ENCODE measurements around the gene PRSS16.

Gene PRSS16

GRCh38 chr6:27281105-27281539 lies 33.6 kb downstream of the PRSS16 start:
- in situ Hi-C loops (cut with MboI; ENCODE audit: low sequenced_read_pairs) = no loop called here

- in situ Hi-C loops (cut with MboI; ENCODE audit: low sequenced_read_pairs) = no loop called here
Observed at GRCh38 chr6:27281569-27281968, 34.1 kb downstream of the PRSS16 start.

DNA sequence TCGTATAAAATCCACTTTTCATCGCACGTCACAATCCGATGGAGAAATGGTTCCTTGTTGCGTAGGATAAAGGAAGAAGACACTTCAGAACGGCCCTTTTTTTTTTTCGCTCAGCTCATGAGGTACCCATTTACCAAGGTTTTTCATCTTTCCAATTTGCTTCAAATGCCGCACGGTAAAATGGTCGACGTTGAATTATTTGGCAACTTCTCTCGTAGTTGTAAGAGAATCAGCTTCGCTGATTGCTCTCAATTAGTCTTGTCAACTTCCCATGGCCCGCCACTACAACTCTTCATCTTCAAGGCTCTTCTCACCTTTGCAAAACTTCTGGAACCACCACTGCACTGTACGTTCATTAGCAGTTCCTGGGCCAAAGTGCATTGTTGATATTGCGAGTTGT lies 35.8 kb downstream of the PRSS16 start:
- in situ Hi-C loops (cut with MboI; ENCODE audit: low sequenced_read_pairs) = no loop called here

GRCh38 chr6:27286141-27286540 lies 38.6 kb downstream of the PRSS16 start:
- in situ Hi-C loops (cut with MboI; ENCODE audit: low sequenced_read_pairs) = no loop called here

- in situ Hi-C loops (cut with MboI; ENCODE audit: low sequenced_read_pairs) = no loop called here
Observed at GRCh38 chr6:27287751-27288135, 40.2 kb downstream of the PRSS16 start.

DNA sequence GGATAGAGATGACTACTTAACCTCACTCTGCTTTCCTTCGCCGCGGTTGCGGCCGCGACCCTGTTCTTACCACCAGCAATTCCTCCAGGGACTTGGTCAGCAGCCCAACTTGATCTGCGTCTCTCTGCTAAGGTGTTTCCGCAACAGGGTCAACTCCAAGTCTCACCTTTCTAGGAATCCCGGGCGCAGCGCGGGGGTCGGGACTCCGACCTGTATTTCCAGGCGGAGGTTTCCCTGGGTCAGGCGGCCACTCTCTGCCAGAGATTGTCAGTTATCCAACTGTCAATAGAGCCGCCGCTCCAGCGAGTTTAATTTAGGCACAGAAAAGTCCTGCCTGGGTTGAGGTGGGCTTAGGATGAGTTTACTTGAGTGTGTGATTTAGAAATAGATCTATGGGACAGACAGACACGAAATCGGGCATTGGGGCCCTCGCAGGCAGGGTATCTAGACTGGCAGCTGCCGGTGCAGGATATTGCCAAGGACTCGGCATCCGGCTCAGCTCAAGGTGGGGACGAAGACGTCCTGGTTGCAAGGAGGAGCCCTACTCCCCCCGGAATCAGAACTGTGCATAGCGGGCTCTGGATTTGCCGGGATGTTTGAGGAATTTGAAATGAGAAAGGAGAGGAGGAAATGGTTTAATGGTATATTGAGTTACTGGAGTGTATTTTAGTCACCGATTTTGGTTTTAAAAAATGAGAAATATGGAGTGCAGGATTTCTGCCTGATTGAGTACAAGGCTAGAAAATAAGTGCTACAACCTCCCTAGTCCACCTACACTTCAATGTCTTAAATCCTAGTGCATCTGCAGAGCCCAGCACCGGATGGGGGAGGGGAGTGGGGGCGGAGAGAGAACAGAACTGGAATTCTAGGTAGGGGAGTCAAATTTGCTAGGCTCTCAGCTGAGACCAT lies 40.9 kb downstream of the PRSS16 start:
- in situ Hi-C loops (cut with MboI; ENCODE audit: low sequenced_read_pairs) = no loop called here

DNA sequence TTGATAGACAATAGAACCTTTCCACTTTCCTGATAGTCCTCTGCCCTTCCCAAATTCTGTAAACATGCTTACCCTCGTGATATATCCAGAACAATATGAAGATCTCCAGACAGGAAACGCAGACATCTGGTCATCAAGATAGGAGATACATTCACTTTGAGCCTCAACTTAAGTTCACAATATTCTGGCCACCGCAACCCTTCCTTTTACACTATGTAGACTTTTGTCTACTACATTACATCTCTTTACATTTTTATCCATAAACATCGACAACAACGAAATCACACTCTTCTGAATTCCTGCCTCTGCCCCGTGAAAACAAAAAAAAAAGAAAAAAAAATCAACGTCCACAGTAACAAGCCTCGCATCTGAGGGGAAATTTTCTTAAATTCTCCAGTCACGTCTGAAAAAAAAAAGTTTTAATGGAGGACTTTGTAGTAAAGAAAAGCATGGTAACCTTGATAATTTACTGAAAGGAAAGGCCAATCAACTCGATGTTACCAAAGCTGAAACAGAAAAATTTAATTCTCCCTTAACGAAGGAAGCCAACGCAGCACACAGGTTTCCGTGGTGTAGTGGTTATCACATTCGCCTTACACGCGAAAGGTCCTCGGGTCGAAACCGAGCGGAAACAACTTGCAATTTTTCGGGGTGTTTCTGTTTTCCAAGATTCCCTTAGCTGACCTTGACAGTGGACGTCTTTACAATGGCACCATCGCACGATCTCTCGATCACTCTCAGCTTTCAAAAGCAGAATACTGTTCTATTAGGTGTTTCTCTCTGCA lies 42.8 kb downstream of the PRSS16 start:
- in situ Hi-C loops (cut with MboI; ENCODE audit: low sequenced_read_pairs) = no loop called here

- in situ Hi-C loops (cut with MboI; ENCODE audit: low sequenced_read_pairs) = no loop called here
Observed at GRCh38 chr6:27290850-27291208, 43.3 kb downstream of the PRSS16 start.

DNA sequence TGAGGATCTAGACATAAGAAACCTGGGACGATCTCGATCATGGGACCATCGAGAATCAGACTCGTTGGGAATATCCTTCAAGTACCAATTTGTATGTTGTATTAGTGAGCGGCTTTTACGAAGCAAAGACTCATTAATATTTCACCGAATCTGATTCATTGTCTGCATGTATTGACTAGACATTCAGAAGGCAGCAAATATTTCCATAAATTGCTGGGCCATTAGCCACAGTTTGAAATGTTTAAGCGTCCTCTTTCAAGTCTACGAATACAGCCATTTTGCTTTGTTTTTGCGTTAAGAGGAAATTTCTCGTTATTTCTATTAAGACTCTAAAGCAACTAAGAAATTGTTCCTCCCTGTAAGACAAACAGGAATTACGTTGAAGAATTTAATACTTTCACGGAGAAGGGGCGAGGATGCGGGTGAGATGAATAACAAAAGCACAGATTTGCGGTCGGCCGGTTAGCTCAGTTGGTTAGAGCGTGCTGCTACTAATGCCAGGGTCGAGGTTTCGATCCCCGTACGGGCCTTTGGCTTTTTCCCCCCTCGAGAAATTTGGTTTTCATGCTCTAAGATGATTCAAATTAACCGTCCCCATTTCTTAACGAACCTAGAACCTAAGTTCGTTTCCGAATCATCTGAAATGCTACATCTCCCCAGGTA lies 46.1 kb downstream of the PRSS16 start:
- in situ Hi-C loops (cut with MboI; ENCODE audit: low sequenced_read_pairs) = no loop called here

DNA sequence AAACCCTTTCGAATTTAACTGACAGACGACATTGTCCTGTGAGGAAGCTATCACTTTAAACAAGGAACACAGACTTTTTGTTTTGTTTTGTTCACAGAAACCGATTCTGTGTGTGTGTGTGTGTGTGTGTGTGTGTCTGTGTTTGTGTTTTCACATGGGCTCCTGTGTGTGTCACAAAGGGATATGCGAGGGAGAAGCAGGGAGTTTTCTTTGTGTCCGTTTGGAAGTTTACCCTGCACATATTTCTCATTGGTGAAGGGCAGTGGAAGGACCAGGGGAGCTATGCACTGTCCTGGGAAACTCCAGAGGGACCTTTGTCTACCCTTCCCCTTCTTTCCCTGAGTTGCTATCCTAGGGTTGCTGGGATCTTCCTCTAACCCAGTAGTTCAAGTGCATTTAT lies 46.9 kb downstream of the PRSS16 start:
- in situ Hi-C loops (cut with MboI; ENCODE audit: low sequenced_read_pairs) = no loop called here

DNA sequence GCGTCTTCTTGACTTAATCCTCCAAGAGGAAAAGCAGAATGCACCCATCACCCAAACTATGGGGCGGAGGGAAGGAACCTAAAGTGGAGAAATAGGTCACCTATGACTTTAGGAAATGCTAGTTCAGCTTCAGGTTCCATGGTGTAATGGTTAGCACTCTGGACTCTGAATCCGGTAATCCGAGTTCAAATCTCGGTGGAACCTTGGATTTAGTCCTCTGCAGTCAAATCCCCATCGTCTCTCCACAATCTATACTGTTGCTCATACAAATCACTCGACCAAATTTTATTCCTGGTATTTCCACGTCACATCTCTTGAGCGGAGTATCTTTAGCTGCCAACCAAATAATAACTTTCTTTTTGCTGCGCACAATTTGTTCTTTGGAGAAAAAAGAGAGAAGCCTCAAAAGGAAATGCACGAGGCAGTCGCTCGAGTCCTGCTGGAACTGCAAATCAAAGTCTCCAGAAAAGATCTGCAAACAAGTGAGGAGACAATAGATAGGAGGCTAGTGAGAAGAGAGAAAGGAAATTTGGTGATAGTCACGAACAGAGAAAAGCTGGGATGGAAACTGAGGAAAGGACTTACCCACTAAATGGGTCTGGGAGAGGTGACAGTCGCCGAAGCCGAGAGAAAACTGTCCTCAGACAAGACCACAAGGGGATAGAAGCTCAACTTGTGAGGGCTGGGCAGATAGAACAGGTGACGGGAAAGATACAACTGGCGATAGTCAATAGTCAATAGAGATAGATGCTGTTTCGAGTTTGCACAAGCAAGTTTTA lies 48.0 kb downstream of the PRSS16 start:
- in situ Hi-C loops (cut with MboI; ENCODE audit: low sequenced_read_pairs) = no loop called here

DNA sequence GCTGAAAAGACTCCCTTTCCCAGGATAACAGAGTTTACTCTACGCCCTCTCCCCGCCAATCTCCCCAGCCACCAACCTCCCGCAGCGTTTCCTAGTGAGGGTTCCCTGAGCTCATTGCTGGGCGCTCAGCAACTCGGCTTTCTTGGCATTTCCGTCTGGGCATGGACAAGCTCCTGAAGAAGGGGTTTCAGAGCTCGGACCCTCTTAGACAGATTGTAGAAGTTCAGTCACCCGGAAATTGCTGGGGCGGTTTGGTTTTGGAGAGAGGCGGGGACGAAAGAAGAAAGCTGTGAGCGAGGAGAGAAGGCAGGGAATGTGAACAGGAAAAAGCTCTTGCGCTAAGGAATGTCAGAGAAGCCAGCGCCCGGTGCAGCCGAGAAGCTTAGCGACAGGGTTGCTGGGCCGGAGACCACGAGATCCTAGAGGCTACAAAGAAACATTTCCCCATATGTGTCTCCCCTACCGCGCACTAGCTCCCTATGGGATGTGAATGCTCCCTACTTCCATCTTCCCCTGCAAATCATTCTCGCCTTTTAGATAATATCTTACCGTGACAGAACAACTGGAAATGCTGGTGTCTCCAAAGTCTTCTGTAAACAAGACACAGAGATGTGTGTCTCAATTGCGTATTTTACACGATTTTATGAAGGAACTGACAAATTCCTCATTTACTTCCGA lies 48.7 kb downstream of the PRSS16 start:
- in situ Hi-C loops (cut with MboI; ENCODE audit: low sequenced_read_pairs) = no loop called here

DNA sequence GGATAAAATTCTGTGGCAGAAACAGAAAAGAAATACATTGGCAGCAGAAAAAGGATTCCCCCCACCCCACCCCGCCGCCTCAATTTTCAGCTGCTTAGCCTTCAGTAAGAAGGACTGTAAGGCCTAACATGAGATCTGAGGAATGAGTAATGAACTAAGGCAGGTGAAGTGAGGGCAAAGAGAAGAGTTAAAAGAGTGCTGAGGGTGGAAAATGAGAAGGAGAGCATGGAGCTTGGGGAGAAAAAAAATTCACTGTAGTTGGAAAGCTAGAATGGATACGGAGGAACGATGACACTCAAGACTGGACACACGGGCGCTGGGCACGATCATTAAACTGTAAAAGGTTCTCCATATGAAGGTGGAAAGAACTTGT lies 50.0 kb downstream of the PRSS16 start:
- in situ Hi-C loops (cut with MboI; ENCODE audit: low sequenced_read_pairs) = no loop called here

GRCh38 chr6:27297857-27298730 lies 50.6 kb downstream of the PRSS16 start:
- in situ Hi-C loops (cut with MboI; ENCODE audit: low sequenced_read_pairs) = no loop called here

DNA sequence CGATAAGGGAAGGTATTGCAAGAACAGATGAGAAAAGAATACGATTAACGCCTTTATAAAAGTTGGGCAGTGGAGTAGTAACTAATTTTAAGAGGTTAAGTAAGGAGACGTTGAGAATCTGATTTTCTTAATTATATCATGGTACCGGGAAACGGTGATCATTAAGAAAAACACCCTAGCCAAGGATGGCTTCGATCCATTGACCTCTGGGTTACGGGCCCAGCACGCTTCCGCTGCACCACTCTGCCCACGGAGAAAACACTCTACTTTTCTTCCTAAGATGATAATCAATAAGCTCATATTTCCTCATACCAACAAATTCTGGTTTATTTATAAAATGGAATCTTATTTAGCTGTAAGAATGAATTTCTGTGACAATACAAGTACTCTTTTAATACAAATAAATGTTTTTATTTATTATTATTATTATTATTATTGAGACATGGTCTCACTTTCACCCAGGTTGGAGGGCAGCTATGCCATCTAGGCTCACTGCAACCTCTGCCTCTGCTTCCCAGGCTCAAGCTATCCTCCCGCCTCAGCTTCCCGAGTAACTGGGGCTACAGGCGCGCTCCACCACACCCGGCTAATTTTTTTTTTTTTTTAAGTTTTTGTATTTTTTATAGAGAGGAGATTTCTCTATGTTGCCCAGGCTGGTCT lies 56.2 kb downstream of the PRSS16 start:
- in situ Hi-C loops (cut with MboI; ENCODE audit: low sequenced_read_pairs) = no loop called here

All from HL-60/S4 (cell line).